ENCODE measurements around the gene SPINK2. TPM values are rescaled to one million over a fixed set of nuclear protein-coding genes. Genes with fewer than 3 reads are reported as not detected.

The SPINK2 gene
- total RNA-seq, 1 experiment from 2014 or later, result not detected

DNA sequence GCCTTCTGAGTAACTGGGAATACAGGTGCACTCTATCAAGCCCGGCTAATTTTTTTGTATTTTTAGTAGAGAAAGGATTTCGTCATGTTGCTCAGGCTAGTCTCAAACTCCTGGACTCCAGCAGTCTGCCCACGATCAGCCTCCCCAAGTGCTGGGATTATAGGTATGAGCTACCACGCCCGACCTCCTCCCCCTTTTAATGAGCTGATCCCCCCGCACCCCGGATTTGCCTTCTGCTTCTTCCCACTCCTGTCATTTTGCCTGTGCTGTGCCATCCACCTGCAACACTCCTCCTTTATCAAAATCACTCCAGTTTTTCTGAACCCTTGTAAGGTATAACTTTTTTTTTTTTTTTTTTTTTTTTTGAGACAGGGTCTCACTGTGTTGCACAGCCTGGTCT, 33.4 kb downstream of the SPINK2 start:
- ATAC-seq, result no peak
- ChIA-PET CTCF (no interaction called here), POLR2A (no interaction called here)
- Histone ChIP-seq H3K27ac (ENCODE audit: low read length) (no peak overlapping the region), H3K4me1 (ENCODE audit: control insufficient read depth, insufficient read depth, low read length) (no peaks in the 10 kb centered on the region), H3K27me3 (ENCODE audit: control insufficient read depth, insufficient read depth, low read length) (no peaks in the 10 kb centered on the region), H3K36me3 (ENCODE audit: control insufficient read depth, insufficient read depth, low read length) (no peaks in the 10 kb centered on the region), H3K4me3 (ENCODE audit: low read depth in 2 of 2, low read length in 2 of 2) (no peak overlapping the region), H3K9me3 (ENCODE audit: control insufficient read depth, insufficient read depth, low read depth, low read length) (no peaks in the 10 kb centered on the region)
- in situ Hi-C loops (cut with HindIII; ENCODE audit: low pct_unique_long_range_greater_than_20kb, low sequenced_read_pairs), result no loop called here
- TF ChIP-seq POLR2AphosphoS5 (IDR thresholded peaks at IDR 0.05; ENCODE audit: low read depth, low read length) (no peak), TCF7L2 (IDR thresholded peaks at IDR 0.05; ENCODE audit: low read depth, low read length) (no peak), SIN3A (IDR thresholded peaks at IDR 0.05; ENCODE audit: borderline replicate concordance, insufficient read depth, low read depth, low read length) (no peak)
- TF ChIP-seq, protein P1, sequence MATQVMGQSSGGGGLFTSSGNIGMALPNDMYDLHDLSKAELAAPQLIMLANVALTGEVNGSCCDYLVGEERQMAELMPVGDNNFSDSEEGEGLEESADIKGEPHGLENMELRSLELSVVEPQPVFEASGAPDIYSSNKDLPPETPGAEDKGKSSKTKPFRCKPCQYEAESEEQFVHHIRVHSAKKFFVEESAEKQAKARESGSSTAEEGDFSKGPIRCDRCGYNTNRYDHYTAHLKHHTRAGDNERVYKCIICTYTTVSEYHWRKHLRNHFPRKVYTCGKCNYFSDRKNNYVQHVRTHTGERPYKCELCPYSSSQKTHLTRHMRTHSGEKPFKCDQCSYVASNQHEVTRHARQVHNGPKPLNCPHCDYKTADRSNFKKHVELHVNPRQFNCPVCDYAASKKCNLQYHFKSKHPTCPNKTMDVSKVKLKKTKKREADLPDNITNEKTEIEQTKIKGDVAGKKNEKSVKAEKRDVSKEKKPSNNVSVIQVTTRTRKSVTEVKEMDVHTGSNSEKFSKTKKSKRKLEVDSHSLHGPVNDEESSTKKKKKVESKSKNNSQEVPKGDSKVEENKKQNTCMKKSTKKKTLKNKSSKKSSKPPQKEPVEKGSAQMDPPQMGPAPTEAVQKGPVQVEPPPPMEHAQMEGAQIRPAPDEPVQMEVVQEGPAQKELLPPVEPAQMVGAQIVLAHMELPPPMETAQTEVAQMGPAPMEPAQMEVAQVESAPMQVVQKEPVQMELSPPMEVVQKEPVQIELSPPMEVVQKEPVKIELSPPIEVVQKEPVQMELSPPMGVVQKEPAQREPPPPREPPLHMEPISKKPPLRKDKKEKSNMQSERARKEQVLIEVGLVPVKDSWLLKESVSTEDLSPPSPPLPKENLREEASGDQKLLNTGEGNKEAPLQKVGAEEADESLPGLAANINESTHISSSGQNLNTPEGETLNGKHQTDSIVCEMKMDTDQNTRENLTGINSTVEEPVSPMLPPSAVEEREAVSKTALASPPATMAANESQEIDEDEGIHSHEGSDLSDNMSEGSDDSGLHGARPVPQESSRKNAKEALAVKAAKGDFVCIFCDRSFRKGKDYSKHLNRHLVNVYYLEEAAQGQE (IDR thresholded peaks at IDR 0.05; ENCODE audit: insufficient read depth in 1 of 2, low read depth in 2 of 2, low read length in 1 of 2), result no peak
- TF ChIP-seq, protein P2, sequence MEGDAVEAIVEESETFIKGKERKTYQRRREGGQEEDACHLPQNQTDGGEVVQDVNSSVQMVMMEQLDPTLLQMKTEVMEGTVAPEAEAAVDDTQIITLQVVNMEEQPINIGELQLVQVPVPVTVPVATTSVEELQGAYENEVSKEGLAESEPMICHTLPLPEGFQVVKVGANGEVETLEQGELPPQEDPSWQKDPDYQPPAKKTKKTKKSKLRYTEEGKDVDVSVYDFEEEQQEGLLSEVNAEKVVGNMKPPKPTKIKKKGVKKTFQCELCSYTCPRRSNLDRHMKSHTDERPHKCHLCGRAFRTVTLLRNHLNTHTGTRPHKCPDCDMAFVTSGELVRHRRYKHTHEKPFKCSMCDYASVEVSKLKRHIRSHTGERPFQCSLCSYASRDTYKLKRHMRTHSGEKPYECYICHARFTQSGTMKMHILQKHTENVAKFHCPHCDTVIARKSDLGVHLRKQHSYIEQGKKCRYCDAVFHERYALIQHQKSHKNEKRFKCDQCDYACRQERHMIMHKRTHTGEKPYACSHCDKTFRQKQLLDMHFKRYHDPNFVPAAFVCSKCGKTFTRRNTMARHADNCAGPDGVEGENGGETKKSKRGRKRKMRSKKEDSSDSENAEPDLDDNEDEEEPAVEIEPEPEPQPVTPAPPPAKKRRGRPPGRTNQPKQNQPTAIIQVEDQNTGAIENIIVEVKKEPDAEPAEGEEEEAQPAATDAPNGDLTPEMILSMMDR (IDR thresholded peaks at IDR 0.05), result no peak
- no peak for DNase-seq (ENCODE audit: low read depth, low spot score)
- no TSS peak for BruUV-seq (replicated peaks)
- intact Hi-C loops (cut with micrococcal nuclease; ENCODE audit: unreplicated experiment), result no loop called here

DNA sequence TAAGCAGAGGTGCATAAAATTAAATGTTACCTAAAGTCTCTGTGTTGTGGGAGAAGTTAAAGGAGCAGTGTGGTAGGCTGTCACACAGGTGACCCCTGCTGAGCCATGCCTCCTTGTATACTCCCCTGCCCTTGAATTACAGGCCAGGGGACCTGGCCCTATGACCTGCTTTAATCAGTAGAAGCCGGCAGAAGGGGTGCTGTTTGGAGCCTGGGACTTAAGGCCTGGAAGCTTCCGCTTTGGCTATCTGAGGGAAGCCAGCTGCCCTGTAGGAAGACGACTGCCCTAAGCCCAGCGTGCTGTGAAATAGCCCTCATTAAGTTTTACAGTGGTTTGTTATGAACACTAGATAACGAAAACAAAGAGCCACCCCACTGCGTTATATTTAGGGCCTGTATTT, 34.1 kb downstream of the SPINK2 start:
- DNase-seq (ENCODE audit: low read depth, low spot score) (no peak), ATAC-seq (no peak)
- Histone ChIP-seq H3K27me3 (ENCODE audit: control insufficient read depth, insufficient read depth, low read length) (no peaks in the 10 kb centered on the region), H3K4me3 (ENCODE audit: low read depth in 2 of 2, low read length in 2 of 2) (no peak overlapping the region), H3K4me1 (ENCODE audit: control insufficient read depth, insufficient read depth, low read length) (no peaks in the 10 kb centered on the region), H3K9me3 (ENCODE audit: control insufficient read depth, insufficient read depth, low read depth, low read length) (no peaks in the 10 kb centered on the region), H3K36me3 (ENCODE audit: control insufficient read depth, insufficient read depth, low read length) (no peaks in the 10 kb centered on the region), H3K27ac (ENCODE audit: low read length) (no peak overlapping the region)
- ChIA-PET CTCF (no interaction called here), POLR2A (interaction anchor here (0.6 kb wide), 1 partner anchor 258 kb away, joined by 8 read pairs; no protein-coding TSS in a partner anchor)
- in situ Hi-C loops (cut with HindIII; ENCODE audit: low pct_unique_long_range_greater_than_20kb, low sequenced_read_pairs) (no loop called here), intact Hi-C loops (cut with micrococcal nuclease; ENCODE audit: unreplicated experiment) (no loop called here)
- no TSS peak for BruUV-seq (replicated peaks)
- TF ChIP-seq SIN3A (IDR thresholded peaks at IDR 0.05; ENCODE audit: borderline replicate concordance, insufficient read depth, low read depth, low read length) (no peak), TCF7L2 (IDR thresholded peaks at IDR 0.05; ENCODE audit: low read depth, low read length) (no peak), POLR2AphosphoS5 (IDR thresholded peaks at IDR 0.05; ENCODE audit: low read depth, low read length) (no peak)
- TF ChIP-seq, protein P2 (IDR thresholded peaks at IDR 0.05), result no peak
- TF ChIP-seq, protein P1 (IDR thresholded peaks at IDR 0.05; ENCODE audit: insufficient read depth in 1 of 2, low read depth in 2 of 2, low read length in 1 of 2), result no peak
